ENCODE results near the gene ARPC2. TPM values are rescaled to one million over a fixed set of nuclear protein-coding genes. Genes with fewer than 3 reads are reported as not detected.

ARPC2 gene
- total RNA-seq, 1 experiment from 2014 or later, result 345 TPM

GRCh38 chr2:218253232-218253625 is 36.2 kb downstream of the ARPC2 start:
- DNase-seq (ENCODE audit: low read depth), result no peak

- no peak for DNase-seq (ENCODE audit: low read depth)
Measured at GRCh38 chr2:218255446-218255845, 38.5 kb downstream of the ARPC2 start.

GRCh38 chr2:218256612-218257350 is 39.8 kb downstream of the ARPC2 start:
- DNase-seq (ENCODE audit: low read depth), result no peak

GRCh38 chr2:218257390-218257981 is 40.5 kb downstream of the ARPC2 start:
- peak; percentile 43 for DNase-seq (ENCODE audit: low read depth)

GRCh38 chr2:218259099-218259961 is 42.3 kb downstream of the ARPC2 start:
- DNase-seq (ENCODE audit: low read depth), result peak; percentile 59

- no peak for DNase-seq (ENCODE audit: low read depth)
Measured at GRCh38 chr2:218260166-218260565, 43.2 kb downstream of the ARPC2 start.

GRCh38 chr2:218260742-218261422 is 43.9 kb downstream of the ARPC2 start, which contains the start of gene GPBAR1:
Gene GPBAR1 (plus strand): TSS chr2:218261015. CDS start chr2:218262725, 1,710 bp downstream.
- DNase-seq (ENCODE audit: low read depth), result no peak

- no peak for DNase-seq (ENCODE audit: low read depth)
Measured at GRCh38 chr2:218261423-218262236, 44.6 kb downstream of the ARPC2 start.

DNA sequence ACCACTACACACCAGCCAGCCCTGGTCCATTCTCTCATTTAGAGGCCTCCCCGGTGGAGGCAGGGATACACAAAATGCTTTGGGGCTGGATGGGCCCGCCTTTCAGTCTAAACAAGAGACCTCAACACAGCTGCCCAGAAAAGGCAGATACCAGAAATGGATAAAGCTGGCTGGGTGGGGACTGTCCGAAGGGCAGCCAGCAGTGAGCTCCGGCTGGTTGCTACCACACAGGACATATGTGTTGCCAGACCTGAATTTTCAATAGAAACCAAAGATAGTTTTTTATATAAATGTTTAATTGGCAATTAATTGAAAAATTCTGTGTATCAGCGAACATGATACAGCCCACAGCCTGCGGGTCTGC is 45.2 kb downstream of the ARPC2 start:
- no peak for DNase-seq (ENCODE audit: low read depth)

- no peak for DNase-seq (ENCODE audit: low read depth)
Measured at GRCh38 chr2:218262631-218263586, 45.9 kb downstream of the ARPC2 start.

GRCh38 chr2:218263817-218264641 is 47.0 kb downstream of the ARPC2 start:
- no peak for DNase-seq (ENCODE audit: low read depth)

DNA sequence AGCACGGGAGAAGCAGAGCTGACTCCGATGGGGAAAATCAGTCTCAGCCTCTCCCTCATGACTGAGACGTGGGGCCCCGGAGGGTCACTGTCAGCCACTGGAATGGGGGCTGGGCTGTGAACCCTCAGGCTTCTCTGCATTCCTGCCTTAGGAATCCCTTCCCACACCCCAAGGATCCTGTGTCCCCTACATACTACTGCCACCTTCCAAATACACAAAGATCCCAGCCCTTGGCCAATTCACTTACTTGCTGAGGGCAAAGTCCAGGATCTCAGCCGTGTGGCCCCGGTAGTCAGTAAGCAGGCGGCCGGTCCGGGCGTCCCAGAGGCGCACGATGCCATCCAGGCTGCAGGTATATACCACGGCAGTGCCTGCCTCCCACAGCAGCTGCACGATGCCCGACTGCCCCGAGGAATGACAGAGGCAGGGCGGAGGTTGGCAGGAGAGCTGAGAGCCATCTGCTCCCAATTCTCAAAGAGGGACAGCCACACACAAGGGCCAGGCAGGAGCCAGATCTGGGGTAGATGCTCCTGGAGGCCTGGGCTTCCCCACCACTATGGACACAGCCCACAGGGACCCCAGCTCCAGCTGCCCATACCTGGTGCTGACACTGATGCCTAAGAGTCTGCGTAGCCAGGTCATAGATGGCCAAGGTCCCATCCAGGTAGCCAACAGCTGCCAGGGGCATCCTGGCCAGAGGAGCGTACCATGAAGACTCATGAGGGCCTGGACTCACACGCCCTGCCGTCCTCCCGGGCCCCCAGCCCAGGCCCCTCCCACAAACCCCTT is 48.0 kb downstream of the ARPC2 start:
- DNase-seq (ENCODE audit: low read depth), result no peak

- DNase-seq (ENCODE audit: low read depth), result no peak
Measured at GRCh38 chr2:218265626-218266025, 48.6 kb downstream of the ARPC2 start.

DNA sequence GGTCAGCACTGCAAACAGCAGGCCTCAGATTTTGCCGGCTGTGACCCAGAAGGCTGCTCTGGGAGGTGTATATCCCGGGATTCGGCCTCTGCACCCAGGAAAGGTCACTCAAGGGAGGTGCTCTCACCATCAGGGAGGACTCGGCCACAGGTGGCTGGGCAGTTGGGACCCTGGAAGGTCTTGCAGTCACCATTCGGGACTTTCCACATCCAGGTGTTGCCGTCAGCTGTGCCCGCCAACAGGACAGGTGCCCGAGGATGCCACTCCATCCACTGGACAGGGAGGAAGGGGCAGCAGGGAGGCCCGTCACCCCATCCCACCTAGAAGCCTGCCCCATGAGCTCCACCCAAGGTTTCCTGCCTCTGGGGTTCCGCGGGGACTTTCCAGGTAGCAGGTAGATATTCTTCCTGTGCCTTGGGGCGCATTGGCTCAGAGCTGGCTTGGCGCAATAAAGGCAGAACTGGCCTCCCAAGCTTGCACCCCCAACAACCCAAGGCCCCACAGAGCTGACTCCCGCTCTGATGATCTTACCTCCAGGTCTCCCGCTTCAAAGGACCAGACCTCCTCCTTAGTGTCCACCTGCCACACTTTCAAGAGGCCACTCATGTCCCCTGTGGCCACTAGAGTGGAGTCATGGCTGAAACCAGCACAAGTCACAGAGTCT is 49.5 kb downstream of the ARPC2 start:
- no peak for DNase-seq (ENCODE audit: low read depth)

DNA sequence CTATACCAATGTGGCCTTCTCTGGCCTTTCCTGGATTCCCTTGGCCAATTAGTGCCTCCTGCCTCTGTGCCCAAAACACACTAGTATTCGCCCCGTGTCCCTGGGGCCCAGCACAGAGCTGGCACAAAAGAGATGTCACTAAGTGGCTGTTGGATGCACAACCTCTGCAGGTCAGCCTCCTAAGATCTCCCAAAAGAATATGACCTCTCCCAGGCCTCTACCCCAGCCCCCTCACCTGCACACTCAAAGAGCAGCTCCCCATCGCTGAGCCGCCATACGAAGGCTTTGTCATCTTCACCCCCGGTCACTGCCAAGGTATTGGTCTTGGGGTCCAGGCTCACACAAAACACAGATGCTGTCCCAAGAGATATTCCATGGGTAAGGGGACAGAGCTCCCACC is 50.3 kb downstream of the ARPC2 start:
- no peak for DNase-seq (ENCODE audit: low read depth)

DNA sequence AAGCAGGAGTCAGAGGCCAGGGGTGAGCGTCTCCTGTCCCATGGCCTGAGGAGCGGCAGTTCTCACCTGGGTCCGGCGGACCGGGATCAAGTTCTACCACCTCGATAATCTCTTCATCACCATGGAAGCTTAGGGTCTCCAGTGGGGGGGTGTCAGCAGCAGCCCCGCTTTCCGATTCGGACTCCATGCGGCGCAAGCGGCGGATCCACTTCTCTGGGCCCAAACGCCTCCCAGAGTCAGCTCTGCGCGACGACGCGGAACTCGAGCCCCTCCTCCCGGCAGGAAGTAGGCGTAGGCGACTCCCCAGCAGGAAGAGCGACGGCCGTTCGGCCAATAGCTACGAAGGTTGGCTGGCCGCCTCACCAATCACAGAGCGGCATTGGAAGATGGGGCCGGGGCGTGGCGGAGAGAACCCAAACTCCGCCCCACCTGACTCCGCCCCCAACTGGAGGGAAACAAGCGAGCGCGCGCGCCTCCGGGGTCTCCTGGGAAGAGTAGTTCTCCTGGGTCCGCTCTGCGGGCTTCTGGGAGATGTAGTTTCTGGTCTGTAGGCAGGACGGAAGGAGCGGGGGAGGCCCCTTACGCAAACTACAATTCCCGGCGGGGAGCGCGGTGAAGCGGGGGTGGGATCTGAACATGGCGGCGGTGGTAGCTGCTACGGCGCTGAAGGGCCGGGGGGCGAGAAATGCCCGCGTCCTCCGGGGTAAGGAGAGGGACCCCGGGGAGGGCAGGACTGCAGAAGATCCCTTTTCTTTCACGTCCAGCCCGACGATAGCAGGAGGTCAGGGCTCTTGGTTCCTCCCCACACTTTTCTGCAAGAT is 53.1 kb downstream of the ARPC2 start, which contains the start of the genes AAMP and PNKD:
Gene AAMP (minus strand): TSS at position 238 of the 821 bp plus-strand sequence. CDS start 51 bp downstream, at position 187.
Gene PNKD (plus strand): TSS at position 620 of the 821 bp plus-strand sequence. CDS start 17 bp downstream, at position 637.
- peak; percentile 99 for DNase-seq (ENCODE audit: low read depth)
